ENCODE measurements around the gene UNC5C.

DNA sequence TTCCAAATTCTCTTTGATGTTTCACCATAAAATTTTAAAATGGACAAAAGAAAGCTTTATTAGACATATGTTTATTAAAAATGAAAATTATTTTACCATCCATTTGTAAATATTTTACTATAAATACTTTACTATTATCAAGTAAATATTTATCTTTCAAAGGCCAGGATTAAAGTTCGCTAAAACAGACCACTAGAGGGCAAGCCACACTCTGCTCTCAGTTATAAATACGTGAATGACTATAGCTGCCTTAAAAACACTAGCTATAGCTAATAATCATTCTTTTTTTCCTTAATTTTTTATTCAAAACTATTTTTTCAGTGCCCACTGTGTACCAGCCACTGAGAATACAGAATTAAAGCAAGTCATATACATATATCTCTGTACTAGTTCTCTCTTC lies 38.6 kb downstream of the UNC5C start:
- TF ChIP-seq, protein P1, sequence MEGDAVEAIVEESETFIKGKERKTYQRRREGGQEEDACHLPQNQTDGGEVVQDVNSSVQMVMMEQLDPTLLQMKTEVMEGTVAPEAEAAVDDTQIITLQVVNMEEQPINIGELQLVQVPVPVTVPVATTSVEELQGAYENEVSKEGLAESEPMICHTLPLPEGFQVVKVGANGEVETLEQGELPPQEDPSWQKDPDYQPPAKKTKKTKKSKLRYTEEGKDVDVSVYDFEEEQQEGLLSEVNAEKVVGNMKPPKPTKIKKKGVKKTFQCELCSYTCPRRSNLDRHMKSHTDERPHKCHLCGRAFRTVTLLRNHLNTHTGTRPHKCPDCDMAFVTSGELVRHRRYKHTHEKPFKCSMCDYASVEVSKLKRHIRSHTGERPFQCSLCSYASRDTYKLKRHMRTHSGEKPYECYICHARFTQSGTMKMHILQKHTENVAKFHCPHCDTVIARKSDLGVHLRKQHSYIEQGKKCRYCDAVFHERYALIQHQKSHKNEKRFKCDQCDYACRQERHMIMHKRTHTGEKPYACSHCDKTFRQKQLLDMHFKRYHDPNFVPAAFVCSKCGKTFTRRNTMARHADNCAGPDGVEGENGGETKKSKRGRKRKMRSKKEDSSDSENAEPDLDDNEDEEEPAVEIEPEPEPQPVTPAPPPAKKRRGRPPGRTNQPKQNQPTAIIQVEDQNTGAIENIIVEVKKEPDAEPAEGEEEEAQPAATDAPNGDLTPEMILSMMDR (conservative IDR thresholded peaks at IDR 0.05; ENCODE audit: low read depth, low read length), result peak; percentile 50
- TF ChIP-seq CHD1 (IDR thresholded peaks at IDR 0.05; ENCODE audit: low read depth, low read length) (no peak), POLR2A (IDR thresholded peaks at IDR 0.05; ENCODE audit: low read depth, low read length) (no peak), CEBPB (IDR thresholded peaks at IDR 0.05; ENCODE audit: low read depth, low read length) (no peak), RFX5 (IDR thresholded peaks at IDR 0.05; ENCODE audit: low read depth, low read length) (no peak), MAZ (IDR thresholded peaks at IDR 0.05; ENCODE audit: borderline replicate concordance, low read depth, low read length) (no peak), MAFK (IDR thresholded peaks at IDR 0.05; ENCODE audit: low read depth, low read length) (no peak), RCOR1 (IDR thresholded peaks at IDR 0.05; ENCODE audit: insufficient replicate concordance, low read length) (no peak), BHLHE40 (IDR thresholded peaks at IDR 0.05; ENCODE audit: low read depth, low read length) (no peak), RAD21 (IDR thresholded peaks at IDR 0.05; ENCODE audit: low read length) (peak; percentile 38), MXI1 (IDR thresholded peaks at IDR 0.05; ENCODE audit: borderline replicate concordance, low read depth, low read length) (no peak), SMC3 (IDR thresholded peaks at IDR 0.05; ENCODE audit: low read depth, low read length) (no peak), FOS (IDR thresholded peaks at IDR 0.05; ENCODE audit: low read depth, low read length) (no peak)
- TF ChIP-seq, protein P2, sequence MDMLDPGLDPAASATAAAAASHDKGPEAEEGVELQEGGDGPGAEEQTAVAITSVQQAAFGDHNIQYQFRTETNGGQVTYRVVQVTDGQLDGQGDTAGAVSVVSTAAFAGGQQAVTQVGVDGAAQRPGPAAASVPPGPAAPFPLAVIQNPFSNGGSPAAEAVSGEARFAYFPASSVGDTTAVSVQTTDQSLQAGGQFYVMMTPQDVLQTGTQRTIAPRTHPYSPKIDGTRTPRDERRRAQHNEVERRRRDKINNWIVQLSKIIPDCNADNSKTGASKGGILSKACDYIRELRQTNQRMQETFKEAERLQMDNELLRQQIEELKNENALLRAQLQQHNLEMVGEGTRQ (IDR thresholded peaks at IDR 0.05; ENCODE audit: low read depth, low read length), result no peak
